ENCODE data around the gene CREB5.
"Not testable (repeated sequence)": the region's sequence is repeated elsewhere in the genome, so short reads cannot be mapped to it uniquely, and the experiment has no call there.

The CREB5 gene

GRCh38 chr7:28411876-28412662 is at the start of gene CREB5:
TSS of gene CREB5 (plus strand) at chr7:28412518. CDS start at chr7:28412915, 397 bp downstream.
- no peak for DNase-seq (ENCODE audit: low read depth in 2 of 2, low spot score in 1 of 2)

- no peak for DNase-seq (ENCODE audit: low read depth in 2 of 2, low spot score in 1 of 2)
These were observed 49.5 kb upstream of the CREB5 start for GRCh38 chr7:28362812-28363211.

- no peak for DNase-seq (ENCODE audit: low read depth in 2 of 2, low spot score in 1 of 2)
These were observed 48.2 kb upstream of the CREB5 start for GRCh38 chr7:28364082-28364481.

GRCh38 chr7:28369523-28369922 is 42.8 kb upstream of the CREB5 start:
- no peak for DNase-seq (ENCODE audit: low read depth in 2 of 2, low spot score in 1 of 2)

GRCh38 chr7:28371846-28372245 is 40.5 kb upstream of the CREB5 start:
- DNase-seq (ENCODE audit: low read depth in 2 of 2, low spot score in 1 of 2) = no peak

GRCh38 chr7:28373990-28374389 is 38.3 kb upstream of the CREB5 start:
- DNase-seq (ENCODE audit: low read depth in 2 of 2, low spot score in 1 of 2) = no peak

- DNase-seq (ENCODE audit: low read depth in 2 of 2, low spot score in 1 of 2) = no peak
These were observed 36.6 kb upstream of the CREB5 start for GRCh38 chr7:28375729-28376128.

- DNase-seq (ENCODE audit: low read depth in 2 of 2, low spot score in 1 of 2) = no peak
These were observed 35.7 kb upstream of the CREB5 start for GRCh38 chr7:28376634-28377033.

GRCh38 chr7:28378574-28379149 is 33.7 kb upstream of the CREB5 start:
- DNase-seq (ENCODE audit: low read depth in 2 of 2, low spot score in 1 of 2) = no peak

- no peak for DNase-seq (ENCODE audit: low read depth in 2 of 2, low spot score in 1 of 2)
These were observed 30.9 kb upstream of the CREB5 start for GRCh38 chr7:28381466-28381865.

- no peak for DNase-seq (ENCODE audit: low read depth in 2 of 2, low spot score in 1 of 2)
These were observed 30.2 kb upstream of the CREB5 start for GRCh38 chr7:28382144-28382543.

GRCh38 chr7:28383975-28384374 is 28.3 kb upstream of the CREB5 start:
- DNase-seq (ENCODE audit: low read depth in 2 of 2, low spot score in 1 of 2) = no peak

GRCh38 chr7:28389504-28390395 is 22.6 kb upstream of the CREB5 start:
- no peak for DNase-seq (ENCODE audit: low read depth in 2 of 2, low spot score in 1 of 2)

GRCh38 chr7:28390426-28390825 is 21.9 kb upstream of the CREB5 start:
- no peak for DNase-seq (ENCODE audit: low read depth in 2 of 2, low spot score in 1 of 2)

GRCh38 chr7:28392289-28392688 is 20.0 kb upstream of the CREB5 start:
- DNase-seq (ENCODE audit: low read depth in 2 of 2, low spot score in 1 of 2) = no peak

- no peak for DNase-seq (ENCODE audit: low read depth in 2 of 2, low spot score in 1 of 2)
These were observed 16.9 kb upstream of the CREB5 start for GRCh38 chr7:28395404-28395803.

- DNase-seq (ENCODE audit: low read depth in 2 of 2, low spot score in 1 of 2) = no peak
These were observed 16.5 kb upstream of the CREB5 start for GRCh38 chr7:28395831-28396230.

GRCh38 chr7:28397141-28397540 is 15.2 kb upstream of the CREB5 start:
- DNase-seq (ENCODE audit: low read depth in 2 of 2, low spot score in 1 of 2) = no peak

GRCh38 chr7:28400838-28401360 is 11.4 kb upstream of the CREB5 start:
- no peak for DNase-seq (ENCODE audit: low read depth in 2 of 2, low spot score in 1 of 2)

GRCh38 chr7:28401567-28401966 is 10.8 kb upstream of the CREB5 start:
- DNase-seq (ENCODE audit: low read depth in 2 of 2, low spot score in 1 of 2) = not testable (repeated sequence)

- DNase-seq (ENCODE audit: low read depth in 2 of 2, low spot score in 1 of 2) = no peak
These were observed 6.7 kb upstream of the CREB5 start for GRCh38 chr7:28405662-28406061.

GRCh38 chr7:28406192-28406591 is 6.1 kb upstream of the CREB5 start:
- DNase-seq (ENCODE audit: low read depth in 2 of 2, low spot score in 1 of 2) = no peak
